ENCODE results near the gene F5.

The F5 gene

DNA sequence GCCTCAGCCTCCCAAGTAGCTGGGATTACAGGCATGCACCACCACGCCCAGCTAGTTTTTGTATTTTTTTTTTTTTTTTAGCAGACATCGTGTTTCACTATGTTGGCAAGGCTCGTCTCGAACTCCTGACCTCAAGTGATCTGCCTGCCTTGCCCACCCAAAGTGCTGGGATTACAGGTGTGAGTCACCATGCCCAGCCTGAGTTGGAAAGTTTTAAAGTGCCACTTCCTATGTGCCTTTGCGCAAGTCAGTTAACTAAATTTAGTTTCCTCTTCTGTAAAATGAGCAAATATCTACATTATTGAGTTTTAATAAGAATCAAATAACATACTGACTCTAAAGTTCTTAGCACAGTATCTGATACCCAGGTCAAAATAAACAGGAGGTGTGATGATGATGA, 112.9 kb downstream of the F5 start:
- H3K9ac ChIP-seq = no peak overlapping the region
- H3K4me3 ChIP-seq (ENCODE audit: low read depth, low read length) = no peak overlapping the region
- no peak overlapping the region for H3K27ac ChIP-seq
- no peaks in the 10 kb centered on the region for H3K36me3 ChIP-seq (ENCODE audit: control insufficient read depth, insufficient read depth, low read length)
- H2AFZ ChIP-seq = no peak overlapping the region
- no peaks in the 10 kb centered on the region for H3K27me3 ChIP-seq (ENCODE audit: control insufficient read depth, insufficient read depth, low read length)
- no peaks in the 10 kb centered on the region for H3K9me3 ChIP-seq (ENCODE audit: control insufficient read depth, low read length)
- H3K4me2 ChIP-seq (ENCODE audit: low read length) = no peak overlapping the region
- no peaks in the 10 kb centered on the region for H3K79me2 ChIP-seq
- no peaks in the 10 kb centered on the region for H3K4me1 ChIP-seq
- TF ChIP-seq, protein P1, sequence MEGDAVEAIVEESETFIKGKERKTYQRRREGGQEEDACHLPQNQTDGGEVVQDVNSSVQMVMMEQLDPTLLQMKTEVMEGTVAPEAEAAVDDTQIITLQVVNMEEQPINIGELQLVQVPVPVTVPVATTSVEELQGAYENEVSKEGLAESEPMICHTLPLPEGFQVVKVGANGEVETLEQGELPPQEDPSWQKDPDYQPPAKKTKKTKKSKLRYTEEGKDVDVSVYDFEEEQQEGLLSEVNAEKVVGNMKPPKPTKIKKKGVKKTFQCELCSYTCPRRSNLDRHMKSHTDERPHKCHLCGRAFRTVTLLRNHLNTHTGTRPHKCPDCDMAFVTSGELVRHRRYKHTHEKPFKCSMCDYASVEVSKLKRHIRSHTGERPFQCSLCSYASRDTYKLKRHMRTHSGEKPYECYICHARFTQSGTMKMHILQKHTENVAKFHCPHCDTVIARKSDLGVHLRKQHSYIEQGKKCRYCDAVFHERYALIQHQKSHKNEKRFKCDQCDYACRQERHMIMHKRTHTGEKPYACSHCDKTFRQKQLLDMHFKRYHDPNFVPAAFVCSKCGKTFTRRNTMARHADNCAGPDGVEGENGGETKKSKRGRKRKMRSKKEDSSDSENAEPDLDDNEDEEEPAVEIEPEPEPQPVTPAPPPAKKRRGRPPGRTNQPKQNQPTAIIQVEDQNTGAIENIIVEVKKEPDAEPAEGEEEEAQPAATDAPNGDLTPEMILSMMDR (IDR thresholded peaks at IDR 0.05) = no peak

DNA sequence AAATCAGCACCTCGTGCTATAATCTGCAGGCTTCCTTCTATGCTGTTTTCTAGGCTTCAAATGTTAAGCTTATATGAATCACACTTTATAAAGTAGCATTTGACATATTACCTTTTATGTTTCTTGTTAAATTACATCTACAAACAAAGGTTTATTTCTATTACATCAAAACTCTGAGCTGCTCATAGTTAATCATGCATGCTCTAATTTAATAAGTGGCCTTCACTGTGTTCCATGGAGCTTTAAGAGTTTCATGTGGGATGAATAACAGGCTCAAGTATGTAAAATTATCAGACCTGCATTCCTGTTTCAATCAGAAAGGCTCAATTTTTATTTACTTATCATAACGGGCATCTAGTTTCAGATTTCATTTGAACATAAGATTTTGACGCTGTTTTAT, 113.5 kb downstream of the F5 start:
- no peaks in the 10 kb centered on the region for H3K27me3 ChIP-seq (ENCODE audit: control insufficient read depth, insufficient read depth, low read length)
- no peak overlapping the region for H2AFZ ChIP-seq
- no peak overlapping the region for H3K4me2 ChIP-seq (ENCODE audit: low read length)
- no peak overlapping the region for H3K4me3 ChIP-seq (ENCODE audit: low read depth, low read length)
- H3K9ac ChIP-seq = no peak overlapping the region
- no peaks in the 10 kb centered on the region for H3K9me3 ChIP-seq (ENCODE audit: control insufficient read depth, low read length)
- TF ChIP-seq, protein P1 (IDR thresholded peaks at IDR 0.05) = no peak
- no peaks in the 10 kb centered on the region for H3K4me1 ChIP-seq
- no peaks in the 10 kb centered on the region for H3K79me2 ChIP-seq
- no peaks in the 10 kb centered on the region for H3K36me3 ChIP-seq (ENCODE audit: control insufficient read depth, insufficient read depth, low read length)
- H3K27ac ChIP-seq = no peak overlapping the region

DNA sequence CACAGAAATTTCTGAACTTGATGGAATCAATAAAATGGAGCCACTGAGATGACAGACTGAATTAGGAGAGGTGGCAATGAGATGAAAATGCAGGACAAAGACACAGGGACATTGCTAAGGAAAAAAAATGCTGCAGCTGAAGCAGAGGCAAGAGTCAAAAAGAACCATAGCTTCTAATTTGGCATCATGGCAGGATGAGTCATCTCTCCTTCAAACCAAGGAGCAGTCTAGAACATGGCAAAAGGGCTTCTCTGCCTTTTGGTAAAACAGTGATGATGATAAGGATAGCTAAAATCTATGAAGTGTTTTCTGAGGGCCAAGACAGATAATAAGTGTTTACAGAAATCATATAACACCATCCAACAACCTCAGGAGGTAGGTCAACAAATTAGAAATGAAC, 117.3 kb downstream of the F5 start:
- no peak overlapping the region for H3K27ac ChIP-seq
- TF ChIP-seq, protein P1 (IDR thresholded peaks at IDR 0.05) = no peak
- H3K27me3 ChIP-seq (ENCODE audit: control insufficient read depth, insufficient read depth, low read length) = no peaks in the 10 kb centered on the region
- no peaks in the 10 kb centered on the region for H3K4me1 ChIP-seq
- H2AFZ ChIP-seq = no peak overlapping the region
- H3K79me2 ChIP-seq = no peaks in the 10 kb centered on the region
- no peak overlapping the region for H3K4me3 ChIP-seq (ENCODE audit: low read depth, low read length)
- no peaks in the 10 kb centered on the region for H3K36me3 ChIP-seq (ENCODE audit: control insufficient read depth, insufficient read depth, low read length)
- H3K9ac ChIP-seq = no peak overlapping the region
- no peaks in the 10 kb centered on the region for H3K9me3 ChIP-seq (ENCODE audit: control insufficient read depth, low read length)
- H3K4me2 ChIP-seq (ENCODE audit: low read length) = no peak overlapping the region

GRCh38 chr1:169466259-169467230, 119.7 kb downstream of the F5 start:
- Histone ChIP-seq H3K36me3 (ENCODE audit: control insufficient read depth, insufficient read depth, low read length) (no peaks in the 10 kb centered on the region), H2AFZ (no peak overlapping the region), H3K4me2 (ENCODE audit: low read length) (no peak overlapping the region), H3K27ac (no peak overlapping the region), H3K4me1 (no peaks in the 10 kb centered on the region), H3K9me3 (ENCODE audit: control insufficient read depth, low read length) (no peaks in the 10 kb centered on the region), H3K4me3 (ENCODE audit: low read depth, low read length) (no peak overlapping the region), H3K79me2 (no peaks in the 10 kb centered on the region), H3K27me3 (ENCODE audit: control insufficient read depth, insufficient read depth, low read length) (no peaks in the 10 kb centered on the region), H3K9ac (no peak overlapping the region)
- TF ChIP-seq, protein P1 (IDR thresholded peaks at IDR 0.05) = no peak

- Histone ChIP-seq H3K36me3 (ENCODE audit: control insufficient read depth, insufficient read depth, low read length) (no peaks in the 10 kb centered on the region), H3K4me1 (no peaks in the 10 kb centered on the region)
Observed at GRCh38 chr1:169465281-169465680, 121.0 kb downstream of the F5 start.

More at GRCh38 chr1:169465281-169465680, 121.0 kb downstream of the F5 start:
- H3K9me3 ChIP-seq (ENCODE audit: control insufficient read depth, low read length) = no peaks in the 10 kb centered on the region
- TF ChIP-seq, protein P1 (IDR thresholded peaks at IDR 0.05) = no peak
- no peaks in the 10 kb centered on the region for H3K79me2 ChIP-seq
- H3K4me2 ChIP-seq (ENCODE audit: low read length) = no peak overlapping the region
- no peak overlapping the region for H3K27ac ChIP-seq
- no peak overlapping the region for H2AFZ ChIP-seq
- no peak overlapping the region for H3K4me3 ChIP-seq (ENCODE audit: low read depth, low read length)
- H3K9ac ChIP-seq = no peak overlapping the region
- no peaks in the 10 kb centered on the region for H3K27me3 ChIP-seq (ENCODE audit: control insufficient read depth, insufficient read depth, low read length)
